ENCODE measurements around the gene HPS4.
A peak's percentile ranks its signal among the peaks of the same experiment; 100 is the strongest.

HPS4 gene

DNA sequence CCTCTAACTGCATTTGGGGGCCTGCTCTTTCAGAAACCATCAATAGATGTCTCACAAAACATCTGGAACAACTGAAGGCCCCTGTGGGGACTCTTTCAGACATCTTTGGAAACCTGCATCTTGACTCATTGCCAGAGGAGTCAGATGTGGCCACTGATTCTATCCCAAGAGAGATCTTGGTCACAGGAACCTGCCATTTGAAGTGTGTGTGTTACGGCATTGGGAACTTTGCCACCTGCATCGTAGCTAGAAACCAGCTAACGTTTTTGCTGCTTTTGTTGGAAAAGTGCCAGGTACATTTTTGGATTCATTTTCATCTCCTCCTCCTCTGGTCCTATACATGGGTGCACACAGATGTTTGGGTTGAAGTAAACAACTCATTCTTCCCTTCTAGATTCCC lies 4.4 kb upstream of the HPS4 start:
- DNase-seq (ENCODE audit: low read depth) = peak; percentile 35
- TF ChIP-seq, protein P1, sequence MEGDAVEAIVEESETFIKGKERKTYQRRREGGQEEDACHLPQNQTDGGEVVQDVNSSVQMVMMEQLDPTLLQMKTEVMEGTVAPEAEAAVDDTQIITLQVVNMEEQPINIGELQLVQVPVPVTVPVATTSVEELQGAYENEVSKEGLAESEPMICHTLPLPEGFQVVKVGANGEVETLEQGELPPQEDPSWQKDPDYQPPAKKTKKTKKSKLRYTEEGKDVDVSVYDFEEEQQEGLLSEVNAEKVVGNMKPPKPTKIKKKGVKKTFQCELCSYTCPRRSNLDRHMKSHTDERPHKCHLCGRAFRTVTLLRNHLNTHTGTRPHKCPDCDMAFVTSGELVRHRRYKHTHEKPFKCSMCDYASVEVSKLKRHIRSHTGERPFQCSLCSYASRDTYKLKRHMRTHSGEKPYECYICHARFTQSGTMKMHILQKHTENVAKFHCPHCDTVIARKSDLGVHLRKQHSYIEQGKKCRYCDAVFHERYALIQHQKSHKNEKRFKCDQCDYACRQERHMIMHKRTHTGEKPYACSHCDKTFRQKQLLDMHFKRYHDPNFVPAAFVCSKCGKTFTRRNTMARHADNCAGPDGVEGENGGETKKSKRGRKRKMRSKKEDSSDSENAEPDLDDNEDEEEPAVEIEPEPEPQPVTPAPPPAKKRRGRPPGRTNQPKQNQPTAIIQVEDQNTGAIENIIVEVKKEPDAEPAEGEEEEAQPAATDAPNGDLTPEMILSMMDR (conservative IDR thresholded peaks at IDR 0.05; ENCODE audit: control insufficient read depth, insufficient read depth, low read depth, low read length) = no peak
- no peak overlapping the region for H3K4me3 ChIP-seq (ENCODE audit: control insufficient read depth, low read depth, low read length)

DNA sequence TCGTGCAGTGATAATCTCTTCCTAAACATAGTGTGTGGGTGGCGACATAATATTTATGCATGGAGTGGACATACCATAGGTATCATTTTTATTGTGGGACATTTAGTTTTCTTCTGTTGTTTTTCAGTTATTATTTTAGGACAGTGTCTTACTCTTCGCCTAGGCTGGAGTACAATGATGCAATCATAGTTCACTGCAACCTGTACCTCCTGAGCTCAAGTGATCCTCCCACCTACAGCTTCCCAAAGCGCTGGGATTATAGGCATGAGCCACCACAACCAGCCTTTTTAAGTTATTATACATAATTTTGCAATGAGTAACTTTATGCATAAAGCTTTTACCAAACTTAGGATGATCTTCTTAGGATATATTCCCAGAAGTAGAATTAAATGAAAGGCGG lies 2.8 kb upstream of the HPS4 start:
- TF ChIP-seq, protein P1 (conservative IDR thresholded peaks at IDR 0.05; ENCODE audit: control insufficient read depth, insufficient read depth, low read depth, low read length) = no peak
- DNase-seq (ENCODE audit: low read depth) = no peak
- no peak overlapping the region for H3K4me3 ChIP-seq (ENCODE audit: control insufficient read depth, low read depth, low read length)

DNA sequence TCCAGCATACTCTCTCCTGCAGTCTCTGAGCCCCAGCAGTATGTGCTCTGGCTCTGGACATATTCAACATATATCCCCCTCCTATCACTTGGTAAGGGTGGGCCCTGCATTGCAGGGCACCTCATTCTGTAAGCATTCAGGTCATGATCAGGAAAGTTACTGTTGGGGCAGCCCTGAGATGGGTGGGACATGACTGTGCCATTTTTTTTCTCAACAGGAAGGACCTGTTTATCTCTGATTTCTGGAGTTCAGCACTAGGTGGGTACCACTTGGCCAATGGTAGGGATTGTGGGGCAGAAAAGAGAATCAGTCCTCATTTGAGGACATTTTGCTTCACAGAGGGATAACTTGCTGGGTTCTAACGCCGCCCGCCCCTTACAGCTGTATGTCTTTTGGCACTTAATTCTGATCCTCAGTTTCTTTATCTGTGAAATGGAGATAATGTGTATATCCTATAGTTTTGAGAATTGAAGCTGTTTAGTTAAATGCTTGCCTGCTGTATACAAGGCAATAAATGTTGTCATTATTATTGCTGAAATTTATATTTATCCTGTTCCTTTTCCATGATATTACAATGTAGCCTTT lies 2.3 kb upstream of the HPS4 start:
- no peak overlapping the region for H3K4me3 ChIP-seq (ENCODE audit: control insufficient read depth, low read depth, low read length)
- no peak for DNase-seq (ENCODE audit: low read depth)
- TF ChIP-seq, protein P1 (conservative IDR thresholded peaks at IDR 0.05; ENCODE audit: control insufficient read depth, insufficient read depth, low read depth, low read length) = no peak

DNA sequence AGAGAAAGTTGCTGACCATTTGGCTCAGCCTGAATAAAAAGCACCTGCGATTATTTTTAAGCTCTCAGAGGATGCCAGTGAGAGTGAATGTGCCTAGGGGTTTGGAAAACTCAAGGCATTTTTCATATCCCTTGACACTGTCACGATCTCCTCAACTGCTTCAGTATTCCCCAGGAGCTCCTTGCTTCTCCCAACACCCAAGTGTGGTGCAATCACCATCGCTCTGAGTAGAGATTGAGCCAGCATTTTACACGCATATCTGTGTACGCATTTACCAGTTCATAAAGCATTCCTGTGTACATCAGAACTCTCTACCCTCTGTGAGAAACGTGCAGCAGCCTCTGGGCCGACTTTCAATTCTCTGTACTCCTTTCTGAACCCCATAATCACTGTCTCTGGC lies 1.4 kb upstream of the HPS4 start:
- peak overlapping the region; percentile 10 for H3K4me3 ChIP-seq (ENCODE audit: control insufficient read depth, low read depth, low read length)
- TF ChIP-seq, protein P1 (conservative IDR thresholded peaks at IDR 0.05; ENCODE audit: control insufficient read depth, insufficient read depth, low read depth, low read length) = no peak
- DNase-seq (ENCODE audit: low read depth) = peak; percentile 45

DNA sequence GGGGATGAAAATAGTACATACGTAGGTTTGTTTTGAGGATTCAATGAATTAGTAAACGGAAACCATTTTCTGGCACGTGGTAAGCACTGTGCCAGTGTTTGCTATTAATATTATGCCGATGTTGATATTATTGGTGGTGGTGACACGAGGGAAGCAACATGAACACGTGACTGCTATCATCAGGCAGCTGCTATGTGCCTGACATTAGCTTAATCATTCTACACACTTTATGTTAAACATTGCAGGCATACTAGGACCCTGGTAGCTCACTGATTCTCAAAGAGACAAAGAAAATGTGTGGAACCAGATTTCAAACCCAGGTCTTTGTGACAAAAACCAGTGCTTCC lies 750 bp upstream of the HPS4 start:
- TF ChIP-seq, protein P1 (conservative IDR thresholded peaks at IDR 0.05; ENCODE audit: control insufficient read depth, insufficient read depth, low read depth, low read length) = no peak
- DNase-seq (ENCODE audit: low read depth) = peak; percentile 41
- H3K4me3 ChIP-seq (ENCODE audit: control insufficient read depth, low read depth, low read length) = peak overlapping the region; percentile 92

DNA sequence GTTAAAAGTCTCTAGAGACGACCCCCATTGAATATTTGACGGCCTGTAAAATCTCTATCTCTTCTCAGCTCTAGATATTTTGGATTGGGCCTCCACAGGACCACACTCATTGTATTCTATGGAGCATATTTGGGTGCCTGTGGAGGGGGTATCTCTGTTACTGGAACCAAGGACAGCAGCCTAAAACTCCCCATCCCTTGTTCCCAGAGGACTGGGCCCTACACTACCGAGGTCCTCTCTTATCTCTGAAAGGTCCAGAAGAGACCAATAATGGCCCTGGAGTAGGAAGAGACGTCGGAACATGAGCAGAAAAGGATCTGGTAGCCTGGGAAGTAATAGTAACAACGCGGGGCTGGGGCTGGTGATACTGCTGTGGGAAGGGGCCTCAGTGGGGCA lies 542 bp downstream of the HPS4 start:
- TF ChIP-seq, protein P1 (conservative IDR thresholded peaks at IDR 0.05; ENCODE audit: control insufficient read depth, insufficient read depth, low read depth, low read length) = no peak

DNA sequence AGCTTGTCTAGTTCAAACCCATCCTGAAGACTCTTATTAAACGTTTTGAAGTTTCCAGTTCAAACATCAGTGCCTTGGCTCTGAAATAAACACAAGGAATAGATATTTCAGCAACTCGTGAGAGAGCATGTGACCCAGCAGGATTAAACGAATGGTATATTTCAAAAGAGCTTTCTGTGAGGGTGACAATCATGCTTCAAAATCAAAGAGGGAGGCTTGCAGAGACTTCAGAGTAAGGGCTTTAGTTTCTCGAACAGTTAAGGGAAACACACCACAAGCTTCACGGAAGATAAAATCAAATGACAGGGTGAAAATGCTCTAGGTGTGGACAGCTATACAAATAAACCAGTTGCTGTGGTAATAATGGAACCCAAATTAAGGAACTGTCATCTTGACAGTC lies 1.4 kb downstream of the HPS4 start:
- no peak overlapping the region for H3K4me3 ChIP-seq (ENCODE audit: control insufficient read depth, low read depth, low read length)
- no peak for DNase-seq (ENCODE audit: low read depth)
- TF ChIP-seq, protein P1 (conservative IDR thresholded peaks at IDR 0.05; ENCODE audit: control insufficient read depth, insufficient read depth, low read depth, low read length) = no peak

More for the DNA sequence above, 542 bp downstream of the HPS4 start:
- peak overlapping the region; percentile 89 for H3K4me3 ChIP-seq (ENCODE audit: control insufficient read depth, low read depth, low read length)
- no peak for DNase-seq (ENCODE audit: low read depth)
